GM12874 (cell line): ENCODE measurements around the gene NFKBIL1.

Experiments used
- CTCF ChIP-seq: IDR thresholded peaks from 2 replicates; pipeline ENCODE4 v1.5.1; 2011; ENCODE audit warnings: low read depth, mild to moderate bottlenecking, control low read depth, low read length, moderate library complexity; ENCODE audit not compliant: insufficient read depth

Gene NFKBIL1

GRCh38 chr6:31525932-31526591 lies 21.3 kb upstream of the NFKBIL1 start:
- TF ChIP-seq CTCF = no peak

- TF ChIP-seq CTCF = no peak
Measured at GRCh38 chr6:31528307-31528777, 19.1 kb upstream of the NFKBIL1 start.

- no peak for TF ChIP-seq CTCF
Measured at GRCh38 chr6:31528821-31529328, 18.5 kb upstream of the NFKBIL1 start, which contains the start of gene MCCD1. Gene MCCD1 (plus strand): TSS chr6:31528962. CDS start chr6:31529015, 53 bp downstream.

GRCh38 chr6:31529329-31530150 lies 17.9 kb upstream of the NFKBIL1 start:
- no peak for TF ChIP-seq CTCF

GRCh38 chr6:31530659-31531058 lies 16.7 kb upstream of the NFKBIL1 start:
- no peak for TF ChIP-seq CTCF

GRCh38 chr6:31531162-31531561 lies 16.2 kb upstream of the NFKBIL1 start:
- no peak for TF ChIP-seq CTCF
